ENCODE data around the gene EFNA4.

The EFNA4 gene

GRCh38 chr1:155093911-155094621 lies 30.5 kb downstream of the EFNA4 start:
- Histone ChIP-seq H2BK12ac (ENCODE audit: low read length in 2 of 2) (no peak overlapping the region), H3K14ac (ENCODE audit: low read length in 2 of 2) (no peak overlapping the region), H4K91ac (ENCODE audit: low read length) (peak overlapping the region; percentile 4), H2AK5ac (ENCODE audit: low read length, severe bottlenecking) (no peak overlapping the region), H3K18ac (ENCODE audit: low read depth in 1 of 2, low read length in 2 of 2) (no peak overlapping the region), H3K27ac (ENCODE audit: low read length, poor library complexity, severe bottlenecking) (no peak overlapping the region), H3K9me3 (ENCODE audit: control insufficient read depth, low read length) (no peaks in the 10 kb centered on the region), H2AFZ (ENCODE audit: low read depth, low read length) (no peak overlapping the region), H4K8ac (ENCODE audit: low read length) (no peak overlapping the region), H3K79me1 (replicated peaks; ENCODE audit: low read length, poor library complexity, severe bottlenecking) (no peaks in the 10 kb centered on the region), H2BK120ac (ENCODE audit: low read depth, low read length) (no peak overlapping the region), H3K23ac (ENCODE audit: low read length in 2 of 2) (no peak overlapping the region), H2BK5ac (ENCODE audit: low read depth, low read length, poor library complexity, severe bottlenecking) (no peak overlapping the region), H3K4me2 (ENCODE audit: low read length, poor library complexity, severe bottlenecking) (no peak overlapping the region), H2BK15ac (ENCODE audit: low read depth, poor library complexity, severe bottlenecking) (no peak overlapping the region), H3K4me3 (ENCODE audit: insufficient read depth in 1 of 2, low read depth in 1 of 2, low read length in 2 of 2) (peak overlapping the region in 1 of 2 experiments; percentile 40), H3K36me3 (ENCODE audit: control insufficient read depth in 1 of 2, insufficient read depth in 2 of 2, low read depth in 1 of 2, low read length in 2 of 2) (no peaks in the 10 kb centered on the region), H3K4me1 (ENCODE audit: control insufficient read depth, insufficient read depth, low read depth, low read length) (peaks cover 10% of the 10 kb centered on the region), H3K27me3 (ENCODE audit: control insufficient read depth in 1 of 2, insufficient read depth in 1 of 2, low read length in 2 of 2) (peaks cover 15 to 48% of the 10 kb centered on the region in 2 experiments), H3K4ac (ENCODE audit: low read depth in 1 of 2, low read length in 2 of 2) (no peak overlapping the region), H3K9ac (ENCODE audit: low read length) (no peak overlapping the region)
- WGBS, result 43% methylated on average over 12 of the region's 13 CpGs
- peak; percentile 61 for DNase-seq

- H3K23ac ChIP-seq (ENCODE audit: low read length in 2 of 2), result no peak overlapping the region
- H4K91ac ChIP-seq (ENCODE audit: low read length), result no peak overlapping the region
- H3K9me3 ChIP-seq (ENCODE audit: control insufficient read depth, low read length), result no peaks in the 10 kb centered on the region
- no peak overlapping the region for H2BK120ac ChIP-seq (ENCODE audit: low read depth, low read length)
- no peak overlapping the region for H4K8ac ChIP-seq (ENCODE audit: low read length)
- H3K4me1 ChIP-seq (ENCODE audit: control insufficient read depth, insufficient read depth, low read depth, low read length), result peaks cover 10% of the 10 kb centered on the region
- H2BK15ac ChIP-seq (ENCODE audit: low read depth, poor library complexity, severe bottlenecking), result no peak overlapping the region
- 71% methylated on average over 2 of the region's 2 CpGs for WGBS
- no peak overlapping the region for H3K18ac ChIP-seq (ENCODE audit: low read depth in 1 of 2, low read length in 2 of 2)
- H3K79me1 ChIP-seq (replicated peaks; ENCODE audit: low read length, poor library complexity, severe bottlenecking), result no peaks in the 10 kb centered on the region
- no peak overlapping the region for H2AFZ ChIP-seq (ENCODE audit: low read depth, low read length)
- no peak overlapping the region for H3K4me2 ChIP-seq (ENCODE audit: low read length, poor library complexity, severe bottlenecking)
- no peak overlapping the region for H3K27ac ChIP-seq (ENCODE audit: low read length, poor library complexity, severe bottlenecking)
- no peak overlapping the region for H2AK5ac ChIP-seq (ENCODE audit: low read length, severe bottlenecking)
- H2BK5ac ChIP-seq (ENCODE audit: low read depth, low read length, poor library complexity, severe bottlenecking), result no peak overlapping the region
- H3K36me3 ChIP-seq (ENCODE audit: control insufficient read depth in 1 of 2, insufficient read depth in 2 of 2, low read depth in 1 of 2, low read length in 2 of 2), result no peaks in the 10 kb centered on the region
- no peak overlapping the region for H3K4me3 ChIP-seq (ENCODE audit: insufficient read depth in 1 of 2, low read depth in 1 of 2, low read length in 2 of 2)
- no peak overlapping the region for H3K9ac ChIP-seq (ENCODE audit: low read length)
- H3K27me3 ChIP-seq (ENCODE audit: control insufficient read depth in 1 of 2, insufficient read depth in 1 of 2, low read length in 2 of 2), result peaks cover 15 to 48% of the 10 kb centered on the region in 2 experiments
- no peak overlapping the region for H3K4ac ChIP-seq (ENCODE audit: low read depth in 1 of 2, low read length in 2 of 2)
- H2BK12ac ChIP-seq (ENCODE audit: low read length in 2 of 2), result no peak overlapping the region
- H3K14ac ChIP-seq (ENCODE audit: low read length in 2 of 2), result no peak overlapping the region
- no peak for DNase-seq
These were observed 31.0 kb downstream of the EFNA4 start for GRCh38 chr1:155094622-155094948.

DNA sequence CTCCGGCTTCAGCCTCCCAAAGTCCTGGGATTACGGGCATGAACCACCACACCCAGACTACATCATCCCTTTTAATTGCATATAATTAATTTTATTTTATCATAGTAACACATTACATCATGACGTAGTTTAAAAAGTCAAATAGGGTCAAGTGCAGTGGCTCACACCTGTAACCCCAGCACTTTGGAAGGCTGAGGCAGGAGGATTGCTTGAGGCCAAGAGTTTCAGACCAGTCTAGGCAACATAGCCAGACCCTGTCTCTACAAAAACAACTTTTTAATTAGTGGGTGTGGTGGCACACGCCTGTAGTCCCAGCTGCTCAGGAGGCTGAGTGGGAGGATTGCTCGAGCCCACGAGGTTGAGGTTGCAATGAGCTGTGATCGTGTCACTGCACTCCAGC lies 35.8 kb downstream of the EFNA4 start:
- Histone ChIP-seq H3K4me3 (ENCODE audit: insufficient read depth in 1 of 2, low read depth in 1 of 2, low read length in 2 of 2) (no peak overlapping the region), H2AFZ (ENCODE audit: low read depth, low read length) (no peak overlapping the region), H3K4me1 (ENCODE audit: control insufficient read depth, insufficient read depth, low read depth, low read length) (no peaks in the 10 kb centered on the region), H2BK120ac (ENCODE audit: low read depth, low read length) (no peak overlapping the region), H3K14ac (ENCODE audit: low read length in 2 of 2) (no peak overlapping the region), H2BK15ac (ENCODE audit: low read depth, poor library complexity, severe bottlenecking) (no peak overlapping the region), H3K9me3 (ENCODE audit: control insufficient read depth, low read length) (no peaks in the 10 kb centered on the region), H3K9ac (ENCODE audit: low read length) (no peak overlapping the region), H3K27ac (ENCODE audit: low read length, poor library complexity, severe bottlenecking) (no peak overlapping the region), H4K91ac (ENCODE audit: low read length) (no peak overlapping the region), H3K27me3 (ENCODE audit: control insufficient read depth in 1 of 2, insufficient read depth in 1 of 2, low read length in 2 of 2) (peaks cover 11 to 23% of the 10 kb centered on the region in 2 experiments), H3K79me1 (replicated peaks; ENCODE audit: low read length, poor library complexity, severe bottlenecking) (no peaks in the 10 kb centered on the region), H2BK5ac (ENCODE audit: low read depth, low read length, poor library complexity, severe bottlenecking) (no peak overlapping the region), H2BK12ac (ENCODE audit: low read length in 2 of 2) (no peak overlapping the region), H3K4ac (ENCODE audit: low read depth in 1 of 2, low read length in 2 of 2) (no peak overlapping the region), H4K8ac (ENCODE audit: low read length) (no peak overlapping the region), H2AK5ac (ENCODE audit: low read length, severe bottlenecking) (no peak overlapping the region), H3K23ac (ENCODE audit: low read length in 2 of 2) (no peak overlapping the region), H3K18ac (ENCODE audit: low read depth in 1 of 2, low read length in 2 of 2) (no peak overlapping the region), H3K4me2 (ENCODE audit: low read length, poor library complexity, severe bottlenecking) (no peak overlapping the region), H3K36me3 (ENCODE audit: control insufficient read depth in 1 of 2, insufficient read depth in 2 of 2, low read depth in 1 of 2, low read length in 2 of 2) (no peaks in the 10 kb centered on the region)
- 87% methylated on average over 6 of the region's 7 CpGs for WGBS
- DNase-seq, result no peak

DNA sequence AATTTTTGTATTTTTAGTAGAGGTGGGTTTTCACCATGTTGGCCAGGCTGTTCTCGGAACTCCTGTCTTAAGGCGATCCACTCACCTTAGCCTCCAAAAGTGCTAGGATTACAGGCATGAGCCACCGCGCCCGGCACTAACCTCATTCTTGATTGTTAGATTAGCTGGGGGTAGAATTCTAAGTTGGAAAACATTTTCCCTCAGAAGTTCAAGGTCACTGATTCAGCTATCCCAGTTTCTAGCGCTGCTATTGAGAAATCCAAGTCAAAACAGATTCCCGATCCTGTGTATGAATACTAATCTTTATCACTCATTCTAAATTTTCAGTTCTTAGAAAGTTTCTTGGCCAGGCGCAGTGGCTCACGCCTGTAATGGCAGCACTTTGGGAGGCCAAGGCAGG lies 39.8 kb downstream of the EFNA4 start:
- Histone ChIP-seq H2AFZ (ENCODE audit: low read depth, low read length) (no peak overlapping the region), H3K4ac (ENCODE audit: low read depth in 1 of 2, low read length in 2 of 2) (no peak overlapping the region), H3K23ac (ENCODE audit: low read length in 2 of 2) (no peak overlapping the region), H3K27ac (ENCODE audit: low read length, poor library complexity, severe bottlenecking) (no peak overlapping the region), H2BK12ac (ENCODE audit: low read length in 2 of 2) (no peak overlapping the region), H3K9ac (ENCODE audit: low read length) (no peak overlapping the region), H2BK5ac (ENCODE audit: low read depth, low read length, poor library complexity, severe bottlenecking) (no peak overlapping the region), H4K91ac (ENCODE audit: low read length) (no peak overlapping the region), H3K36me3 (ENCODE audit: control insufficient read depth in 1 of 2, insufficient read depth in 2 of 2, low read depth in 1 of 2, low read length in 2 of 2) (no peaks in the 10 kb centered on the region), H3K27me3 (ENCODE audit: control insufficient read depth in 1 of 2, insufficient read depth in 1 of 2, low read length in 2 of 2) (peaks cover 28 to 35% of the 10 kb centered on the region in 2 experiments), H2AK5ac (ENCODE audit: low read length, severe bottlenecking) (no peak overlapping the region), H4K8ac (ENCODE audit: low read length) (no peak overlapping the region), H3K4me3 (ENCODE audit: insufficient read depth in 1 of 2, low read depth in 1 of 2, low read length in 2 of 2) (no peak overlapping the region), H3K4me2 (ENCODE audit: low read length, poor library complexity, severe bottlenecking) (no peak overlapping the region), H3K79me1 (replicated peaks; ENCODE audit: low read length, poor library complexity, severe bottlenecking) (no peaks in the 10 kb centered on the region), H3K4me1 (ENCODE audit: control insufficient read depth, insufficient read depth, low read depth, low read length) (no peaks in the 10 kb centered on the region), H3K9me3 (ENCODE audit: control insufficient read depth, low read length) (no peaks in the 10 kb centered on the region), H2BK120ac (ENCODE audit: low read depth, low read length) (no peak overlapping the region), H3K18ac (ENCODE audit: low read depth in 1 of 2, low read length in 2 of 2) (no peak overlapping the region), H3K14ac (ENCODE audit: low read length in 2 of 2) (no peak overlapping the region), H2BK15ac (ENCODE audit: low read depth, poor library complexity, severe bottlenecking) (no peak overlapping the region)
- WGBS, result 75% methylated on average over 9 of the region's 9 CpGs
- DNase-seq, result no peak

Data from mesenchymal stem cell (in vitro differentiated cells and primary cell).